Effector CD8-positive, alpha-beta T cell (primary cell): ENCODE data around the gene HAP1.
"Not testable (repeated sequence)": the region's sequence is repeated elsewhere in the genome, so short reads cannot be mapped to it uniquely, and the experiment has no call there.

Experiments
- DNase-seq: peaks from one replicate; lab custom pipeline; 2025; lab: John Stamatoyannopoulos, UW

The HAP1 gene

GRCh38 chr17:41690497-41690896 lies 43.9 kb downstream of the HAP1 start:
- DNase-seq, result no peak

DNA sequence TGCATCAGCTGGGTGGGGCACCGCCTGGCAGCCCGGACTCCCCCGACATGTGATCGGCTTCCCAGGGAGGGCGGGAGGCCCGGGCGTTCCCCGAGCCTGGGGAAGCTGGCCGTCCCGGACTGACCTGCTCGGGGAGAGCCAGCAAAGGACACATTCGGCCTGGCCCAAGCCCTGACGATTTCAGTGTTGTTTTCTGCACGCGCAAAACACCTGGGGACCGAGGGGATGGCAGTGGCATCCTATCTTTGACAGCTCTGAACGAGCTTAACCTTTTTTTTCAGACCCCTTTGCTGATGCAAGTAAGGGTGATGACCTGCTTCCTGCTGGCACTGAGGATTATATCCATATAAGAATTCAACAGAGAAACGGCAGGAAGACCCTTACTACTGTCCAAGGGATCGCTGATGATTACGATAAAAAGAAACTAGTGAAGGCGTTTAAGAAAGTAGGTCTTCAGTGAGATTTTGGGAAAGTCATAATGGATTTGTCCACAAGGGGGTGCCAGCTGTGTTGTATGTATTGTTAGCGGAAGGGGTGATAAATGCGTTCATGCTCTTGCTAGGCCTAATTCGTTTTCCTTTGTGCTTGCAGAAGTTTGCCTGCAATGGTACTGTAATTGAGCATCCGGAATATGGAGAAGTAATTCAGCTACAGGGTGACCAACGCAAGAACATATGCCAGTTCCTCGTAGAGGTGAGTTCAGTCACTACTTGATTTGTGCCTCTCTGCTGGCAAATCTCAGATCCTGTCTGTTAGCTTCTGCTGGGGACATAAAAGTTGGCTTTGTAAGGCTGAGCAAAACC lies 44.7 kb downstream of the HAP1 start:
- peak; percentile 19 for DNase-seq

DNA sequence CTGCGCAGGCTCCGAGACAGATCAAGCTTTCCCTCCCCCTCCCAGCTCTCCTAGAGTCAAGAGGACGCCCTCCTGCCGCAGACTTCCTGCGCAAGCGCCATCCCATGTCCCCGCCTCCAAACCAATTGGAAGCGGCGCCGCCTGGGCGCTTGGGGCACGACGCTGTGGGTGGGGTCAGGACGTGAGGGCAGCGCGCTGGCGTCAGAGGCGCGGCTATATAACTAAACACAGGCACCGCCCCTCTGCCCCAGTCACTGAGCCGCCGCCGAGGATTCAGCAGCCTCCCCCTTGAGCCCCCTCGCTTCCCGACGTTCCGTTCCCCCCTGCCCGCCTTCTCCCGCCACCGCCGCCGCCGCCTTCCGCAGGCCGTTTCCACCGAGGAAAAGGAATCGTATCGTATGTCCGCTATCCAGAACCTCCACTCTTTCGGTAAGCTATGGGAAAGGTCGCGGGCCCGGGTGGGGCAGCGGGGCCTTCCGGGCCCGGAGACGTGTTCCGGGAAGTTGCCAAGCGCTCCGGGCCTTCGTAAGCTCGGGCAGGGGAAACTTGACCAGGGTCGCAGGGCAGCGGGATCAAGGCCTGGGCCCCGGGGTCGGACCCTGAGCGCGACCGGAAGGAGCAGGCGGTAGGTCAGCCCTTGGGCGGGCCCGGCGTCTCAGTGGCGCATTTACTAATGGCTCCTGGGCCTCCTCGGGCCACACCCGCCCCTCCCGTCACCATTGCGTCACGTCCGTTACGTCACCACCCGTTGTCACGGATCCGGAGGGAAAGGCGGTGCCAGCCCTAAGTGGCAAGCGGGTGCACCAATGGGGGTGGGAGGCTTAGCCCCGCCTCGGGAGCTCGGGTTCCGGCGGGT lies 45.6 kb downstream of the HAP1 start, which contains the start of gene EIF1:
Gene EIF1, plus strand, starts transcription at position 245 of the 856 bp plus-strand sequence. Its CDS starts 154 bp downstream, at position 399.
- DNase-seq, result peak; percentile 98

DNA sequence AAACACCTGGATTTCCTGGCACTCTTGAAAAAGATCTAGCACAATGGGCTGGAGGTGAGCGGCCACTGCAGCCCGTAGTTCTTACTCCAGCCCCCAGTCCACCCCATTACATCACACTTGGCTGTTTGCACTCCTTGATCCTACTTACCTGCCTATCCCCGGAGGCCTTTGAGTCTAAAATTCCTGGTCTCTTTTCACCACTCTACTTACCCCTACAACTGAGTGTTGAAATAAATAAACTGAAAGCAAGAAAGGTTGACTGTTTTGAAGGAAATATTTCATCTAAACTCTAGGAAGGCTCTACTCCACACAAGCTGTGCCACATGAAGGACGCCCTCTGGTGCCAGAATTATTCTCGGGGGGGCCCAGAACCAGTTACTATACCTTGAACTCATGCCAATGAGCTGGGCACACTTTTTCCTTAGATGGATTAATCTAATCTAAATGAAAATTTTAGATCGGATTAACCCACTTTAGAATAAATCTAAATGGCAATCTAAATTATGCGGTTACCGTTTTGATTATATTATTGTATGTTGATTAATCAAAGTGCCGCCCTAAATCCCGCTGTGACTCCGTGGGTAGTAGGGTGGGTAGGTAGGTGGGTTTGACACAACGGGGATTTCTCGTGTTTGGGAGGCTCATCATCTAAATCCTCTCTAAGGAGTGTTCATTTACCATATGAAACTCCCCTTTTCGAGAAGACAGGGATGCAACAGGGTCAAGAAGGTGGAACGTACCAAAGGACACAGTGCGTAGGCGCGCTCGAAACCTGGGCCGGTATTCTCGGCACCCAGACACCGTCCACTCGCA lies 46.4 kb downstream of the HAP1 start:
- DNase-seq, result peak; percentile 51

DNA sequence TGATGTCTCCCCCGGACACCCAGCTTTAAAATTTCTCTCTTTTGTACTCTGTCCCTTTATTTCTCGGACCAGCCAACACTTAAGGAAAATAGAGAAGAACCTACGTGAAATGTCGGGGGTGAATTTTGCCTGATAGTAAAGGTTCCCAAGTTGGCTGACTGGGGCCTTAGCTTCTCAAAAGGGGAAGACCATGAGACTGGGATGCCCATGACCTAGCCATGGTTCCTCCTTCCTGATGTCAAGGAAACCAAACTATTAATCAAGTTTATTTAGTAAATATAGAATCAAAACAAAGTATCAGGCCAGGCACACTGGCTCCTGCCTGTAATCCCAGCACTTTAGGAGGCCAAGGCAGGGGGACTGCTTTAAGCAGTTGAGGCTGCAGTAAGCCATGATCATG lies 48.2 kb downstream of the HAP1 start:
- no peak for DNase-seq

GRCh38 chr17:41685753-41686152 lies 48.7 kb downstream of the HAP1 start:
- DNase-seq, result not testable (repeated sequence)

DNA sequence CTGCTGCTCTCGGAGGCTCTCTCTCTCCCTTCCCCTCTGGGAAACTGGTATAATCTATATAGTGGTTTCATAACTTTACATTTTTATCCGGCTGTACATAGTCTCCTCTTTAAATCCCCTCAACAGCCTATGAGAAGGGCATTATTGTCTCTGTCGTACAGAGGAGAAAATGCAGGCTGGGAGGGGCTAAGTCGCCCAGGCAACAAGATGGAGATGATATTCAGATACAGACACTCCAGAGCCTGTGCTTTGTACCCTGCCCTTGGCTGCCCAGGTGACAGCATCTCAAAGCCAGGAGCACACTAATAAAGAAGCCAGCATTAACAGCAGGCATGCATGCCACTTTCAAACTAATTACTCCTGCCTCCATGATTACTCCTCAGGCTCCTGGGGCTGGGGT lies 50.4 kb downstream of the HAP1 start:
- no peak for DNase-seq

GRCh38 chr17:41683441-41684007 lies 50.9 kb downstream of the HAP1 start:
- no peak for DNase-seq

DNA sequence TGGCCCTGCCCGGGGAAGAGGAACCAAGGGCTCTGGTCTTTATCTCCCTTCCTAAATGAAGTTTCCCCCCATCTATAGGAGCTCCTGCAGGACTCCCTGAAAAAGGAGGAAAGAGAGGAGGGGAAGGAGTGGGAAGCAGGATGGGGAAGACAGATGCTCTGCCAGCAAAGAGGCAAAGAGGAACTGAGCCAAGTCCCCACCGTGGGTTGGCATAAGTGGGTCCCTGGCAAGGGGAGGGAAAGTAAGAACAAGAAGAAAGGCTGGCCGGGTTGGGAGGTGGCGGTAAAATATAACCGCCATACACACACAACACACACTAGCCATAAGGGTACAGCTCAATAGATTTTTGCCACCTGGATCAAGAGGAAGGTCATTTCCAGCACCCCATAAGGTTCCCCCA lies 51.8 kb downstream of the HAP1 start:
- no peak for DNase-seq

GRCh38 chr17:41681776-41682175 lies 52.7 kb downstream of the HAP1 start:
- DNase-seq, result no peak

DNA sequence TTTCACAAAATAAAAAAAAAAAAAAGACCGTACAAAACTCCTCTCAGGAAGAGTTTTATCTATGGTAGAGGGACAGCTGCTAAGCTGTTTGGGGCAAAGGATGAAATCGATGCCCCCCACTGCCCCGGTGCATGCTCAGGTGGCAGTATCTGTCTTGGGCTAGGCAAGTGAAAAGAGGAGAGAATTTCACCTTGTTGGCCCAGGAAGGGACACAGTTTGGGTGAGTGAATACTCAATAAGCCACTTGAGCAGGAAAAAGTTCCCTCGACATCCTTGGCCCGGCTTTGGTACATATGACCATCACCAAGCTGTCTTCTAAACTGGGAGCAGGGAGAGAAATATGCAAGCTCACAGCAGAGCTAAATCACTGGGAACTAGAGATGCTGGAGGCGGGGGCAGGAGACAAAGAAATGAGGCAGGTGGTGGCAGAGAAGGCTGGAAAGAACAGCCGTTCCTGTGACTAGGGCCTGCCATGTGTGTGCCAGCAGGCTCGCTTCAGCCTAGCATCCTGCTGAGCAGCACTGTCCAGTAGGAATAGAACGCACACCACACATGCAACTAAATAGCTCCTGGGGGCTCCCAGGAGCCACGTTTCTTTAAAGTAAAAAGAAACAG lies 53.9 kb downstream of the HAP1 start:
- DNase-seq, result no peak

DNA sequence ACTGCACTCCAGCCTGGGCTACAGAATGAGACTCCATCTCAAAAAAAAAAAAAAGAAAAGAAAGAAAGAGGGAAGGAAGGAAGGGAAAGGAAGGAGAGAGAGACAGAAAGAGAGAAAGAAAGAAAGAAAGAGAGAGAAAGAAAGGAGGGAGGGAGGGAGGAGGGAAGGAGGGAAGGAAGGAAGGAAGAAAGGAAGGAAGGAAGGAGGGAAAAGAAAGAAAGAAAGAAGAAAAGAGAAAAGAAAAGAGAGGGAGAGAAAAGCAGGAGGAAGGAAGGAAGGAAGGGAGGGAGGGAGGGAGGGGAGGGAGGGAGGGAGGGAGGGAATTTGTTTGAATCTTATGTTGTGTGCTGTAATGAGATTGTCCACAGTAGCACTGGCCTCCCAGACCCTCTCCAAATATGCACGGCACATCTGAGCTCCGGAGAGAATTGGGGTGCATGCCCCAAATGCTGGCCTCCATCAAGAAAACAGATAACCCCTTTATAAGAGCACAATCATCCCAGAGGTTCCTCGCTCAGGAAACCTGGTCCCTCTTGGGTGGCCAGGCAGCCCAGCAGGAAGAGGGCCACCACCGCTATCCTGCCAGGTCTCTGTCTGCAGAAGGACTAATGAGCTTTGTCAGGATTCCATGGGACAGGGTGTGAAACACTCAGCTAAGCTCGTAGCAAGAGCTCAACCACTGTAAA lies 54.6 kb downstream of the HAP1 start:
- no peak for DNase-seq

DNA sequence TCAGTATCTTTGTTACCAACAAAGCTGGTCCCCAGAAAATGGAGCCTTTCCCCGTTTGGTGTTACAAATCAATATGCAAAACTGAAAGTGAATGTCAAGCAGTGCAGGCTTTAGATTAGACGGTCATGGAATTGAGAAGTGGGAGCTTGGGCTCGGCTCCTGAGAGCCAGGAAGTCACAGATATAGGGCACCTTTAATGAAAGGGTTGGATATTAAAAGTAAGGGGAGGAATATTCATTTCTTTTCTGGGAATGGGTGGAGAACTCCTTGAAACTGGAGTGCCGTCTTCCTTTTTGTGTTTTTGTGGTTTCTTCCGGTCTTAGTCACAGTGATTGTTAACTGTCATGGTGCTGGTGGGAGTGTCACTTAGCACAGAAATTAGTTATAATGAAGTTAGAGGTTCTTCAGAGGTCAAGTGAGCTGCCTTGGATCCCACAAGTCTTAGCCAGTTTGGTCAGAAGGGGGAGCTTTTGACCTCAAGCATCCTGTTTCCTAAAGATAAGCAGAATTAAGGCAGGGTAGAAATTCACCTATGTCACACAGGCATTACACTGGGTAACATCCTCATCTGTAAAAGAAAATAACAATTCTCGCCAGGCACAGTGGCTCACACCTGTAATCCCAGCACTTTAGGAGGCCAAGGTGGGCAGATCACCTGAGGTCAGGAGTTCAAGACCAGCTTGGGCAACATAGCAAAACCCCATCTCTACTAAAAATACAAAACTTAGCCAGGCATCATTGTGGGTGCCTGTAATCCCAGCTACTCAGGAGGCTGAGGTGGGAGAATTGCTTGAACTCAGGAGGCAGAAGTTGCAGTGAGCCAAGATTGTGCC lies 55.3 kb downstream of the HAP1 start:
- DNase-seq, result no peak

GRCh38 chr17:41678411-41678906 lies 56.0 kb downstream of the HAP1 start:
- DNase-seq, result no peak

- DNase-seq, result no peak
These were observed 58.4 kb downstream of the HAP1 start for GRCh38 chr17:41676058-41676419.

DNA sequence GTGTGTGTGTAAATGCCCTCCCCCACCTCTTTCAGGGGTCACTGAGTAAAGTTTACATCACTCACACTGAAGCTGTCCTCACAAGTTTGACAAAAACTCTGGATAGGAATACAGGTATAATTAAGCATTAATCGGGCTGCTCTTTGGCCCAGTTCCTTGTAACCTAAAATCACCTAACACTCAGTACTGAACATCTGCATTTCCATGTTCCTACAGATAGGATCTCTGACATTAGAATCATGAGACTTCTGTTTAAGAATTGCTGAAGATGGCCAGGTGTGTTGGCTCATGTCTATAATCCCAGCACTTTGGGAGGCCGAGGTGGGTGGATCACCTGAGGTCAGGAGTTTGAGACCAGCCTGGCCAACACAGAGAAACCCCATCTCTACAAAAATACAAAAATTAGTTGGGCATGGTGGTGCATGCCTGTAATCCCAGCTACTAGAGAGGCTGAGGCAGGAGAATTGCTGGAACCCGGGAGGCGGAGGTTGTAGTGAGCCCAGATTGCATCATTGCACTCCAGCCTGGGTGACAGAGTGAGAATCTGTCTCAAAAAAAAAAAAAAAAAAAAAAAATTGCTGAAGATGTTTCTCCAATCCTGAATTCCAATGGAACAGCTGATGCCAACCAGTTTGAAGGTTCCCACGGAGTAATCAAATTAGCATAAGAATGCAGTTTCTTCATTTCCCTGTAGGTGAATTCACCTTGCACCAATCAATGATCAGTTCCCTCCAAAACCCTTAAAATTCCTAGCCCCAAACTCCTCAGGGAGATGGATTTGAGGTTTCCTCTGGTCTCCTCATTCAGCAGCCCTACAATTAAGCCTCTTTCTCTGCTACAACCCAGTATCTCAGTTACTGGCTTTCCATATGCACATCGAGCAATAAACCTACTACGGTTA lies 59.0 kb downstream of the HAP1 start:
- DNase-seq, result not testable (repeated sequence)
